Naive B cell (primary cell): Measurements from ENCODE around the gene LAMA2. TPM values are rescaled to one million over a fixed set of nuclear protein-coding genes. Genes with fewer than 3 reads are reported as not detected.

Experiments used
- ATAC-seq, 2 donors: fragments of 150-1000 bp; cut with Tn5 transposase; 2 replicates each; pipeline ENCODE4 v1.10.0; 2021; ENCODE audit warnings: low read depth in 2 of 2, mild to moderate bottlenecking in 2 of 2, moderate library complexity in 2 of 2
- DNase-seq: peaks from one replicate; pipeline ENCODE4 v3.0.0; 2022
- H3K27ac Mint-ChIP-seq, 6 donors: one replicate each; pipeline ENCODE4 v1.8.0; 2020 to 2022; ENCODE audit warnings: mild to moderate bottlenecking in 6 of 6, mixed read lengths in 6 of 6, moderate library complexity in 5 of 6, inconsistent platforms in 2 of 6
- H3K27me3 Mint-ChIP-seq, 3 donors: one replicate each; pipeline ENCODE4 v1.8.0; 2021 to 2022; ENCODE audit warnings: mixed read lengths in 3 of 3, mild to moderate bottlenecking in 1 of 3
- H3K36me3 Mint-ChIP-seq, 2 donors: one replicate each; pipeline ENCODE4 v1.8.0; 2020 to 2022; ENCODE audit warnings: mixed read lengths in 2 of 2, inconsistent platforms in 1 of 2, mild to moderate bottlenecking in 1 of 2
- H3K4me1 Mint-ChIP-seq, 3 donors: one replicate each; pipeline ENCODE4 v1.8.0; 2020 to 2022; ENCODE audit warnings: mixed read lengths in 3 of 3, inconsistent platforms in 1 of 3, mild to moderate bottlenecking in 1 of 3, moderate library complexity in 1 of 3
- H3K4me3 Mint-ChIP-seq, 8 donors: one replicate each; pipeline ENCODE4 v1.8.0; 2020 to 2022; ENCODE audit warnings: mild to moderate bottlenecking in 8 of 8, mixed read lengths in 8 of 8, moderate library complexity in 8 of 8, inconsistent platforms in 2 of 8
- H3K9me3 Mint-ChIP-seq, 7 donors: one replicate each; pipeline ENCODE4 v1.8.0; 2020 to 2022; ENCODE audit warnings: mixed read lengths in 7 of 7, mild to moderate bottlenecking in 5 of 7, inconsistent platforms in 2 of 7, moderate library complexity in 1 of 7
- polyA plus RNA-seq, 6 donors: library from polyadenylated mRNA; unstranded; fragments of 300-500 nt; fragmentation: Illumina TruSeq; gene quantifications; one replicate each; pipeline ENCODE4 v1.2.3, GENCODE V29; 2021; ENCODE audit warnings: low read depth in 6 of 6

The LAMA2 gene
- polyA plus RNA-seq, 6 donors from 2014 or later, result 0.28 TPM; not detected in 5

GRCh38 chr6:129370268-129370916 lies 487.5 kb downstream of the LAMA2 start:
- ATAC-seq, result no peak
- peaks cover 0 to 17% (median 0%) of the 10 kb centered on the region in 3 donors for H3K27me3 Mint-ChIP-seq
- no peak for DNase-seq
- no peaks in the 10 kb centered on the region for H3K4me1 Mint-ChIP-seq
- H3K27ac Mint-ChIP-seq, result no peak overlapping the region
- no peaks in the 10 kb centered on the region for H3K9me3 Mint-ChIP-seq
- H3K4me3 Mint-ChIP-seq, result no peak overlapping the region
- H3K36me3 Mint-ChIP-seq, result no peaks in the 10 kb centered on the region

- Mint-ChIP-seq H3K36me3 (no peaks in the 10 kb centered on the region), H3K9me3 (peaks cover 0 to 7% (median 0%) of the 10 kb centered on the region in 7 donors), H3K27ac (no peak overlapping the region), H3K4me1 (no peaks in the 10 kb centered on the region), H3K27me3 (peaks cover 4 to 33% (median 14%) of the 10 kb centered on the region in 3 donors), H3K4me3 (no peak overlapping the region)
- ATAC-seq, result no peak
- DNase-seq, result no peak
Observed at GRCh38 chr6:129381885-129382284, 498.9 kb downstream of the LAMA2 start.

GRCh38 chr6:129382916-129383315 lies 500.0 kb downstream of the LAMA2 start:
- DNase-seq (no peak), ATAC-seq (no peak)
- Mint-ChIP-seq H3K4me3 (no peak overlapping the region), H3K27me3 (peaks cover 0 to 27% (median 16%) of the 10 kb centered on the region in 3 donors), H3K36me3 (no peaks in the 10 kb centered on the region), H3K4me1 (no peaks in the 10 kb centered on the region), H3K27ac (no peak overlapping the region), H3K9me3 (peaks cover 0 to 7% (median 0%) of the 10 kb centered on the region in 7 donors)

- H3K27ac Mint-ChIP-seq, result no peak overlapping the region
- DNase-seq (no peak), ATAC-seq (no peak)
- peaks cover 0 to 15% (median 8%) of the 10 kb centered on the region in 3 donors for H3K27me3 Mint-ChIP-seq
- no peaks in the 10 kb centered on the region for H3K36me3 Mint-ChIP-seq
- H3K4me3 Mint-ChIP-seq, result no peak overlapping the region
- H3K9me3 Mint-ChIP-seq, result peaks cover 0 to 5% (median 0%) of the 10 kb centered on the region in 7 donors
- peaks cover 4 to 7% (median 6%) of the 10 kb centered on the region in 3 donors for H3K4me1 Mint-ChIP-seq
Observed at GRCh38 chr6:129385117-129385516, 502.2 kb downstream of the LAMA2 start.

GRCh38 chr6:129390900-129391299 lies 508.0 kb downstream of the LAMA2 start:
- H3K27me3 Mint-ChIP-seq, result peaks cover 0 to 8% (median 5%) of the 10 kb centered on the region in 3 donors
- ATAC-seq, result no peak
- peaks cover 16 to 22% (median 17%) of the 10 kb centered on the region in 3 donors for H3K4me1 Mint-ChIP-seq
- no peak overlapping the region for H3K4me3 Mint-ChIP-seq
- peaks cover 0 to 3% (median 0%) of the 10 kb centered on the region in 7 donors for H3K9me3 Mint-ChIP-seq
- no peaks in the 10 kb centered on the region for H3K36me3 Mint-ChIP-seq
- no peak for DNase-seq
- no peak overlapping the region for H3K27ac Mint-ChIP-seq

- peak overlapping the region in 4 of 8 donors; percentile 25 to 74 (median 34) for H3K4me3 Mint-ChIP-seq
- H3K36me3 Mint-ChIP-seq, result no peaks in the 10 kb centered on the region
- H3K9me3 Mint-ChIP-seq, result no peaks in the 10 kb centered on the region
- ATAC-seq, result peak; percentile 92 to 97
- H3K27ac Mint-ChIP-seq, result peak overlapping the region in 3 of 6 donors; percentile 1 to 65 (median 53)
- peaks cover 0 to 11% (median 0%) of the 10 kb centered on the region in 3 donors for H3K27me3 Mint-ChIP-seq
- DNase-seq, result peak; percentile 28
- H3K4me1 Mint-ChIP-seq, result peaks cover 16 to 22% (median 17%) of the 10 kb centered on the region in 3 donors
Observed at GRCh38 chr6:129393654-129394053, 510.7 kb downstream of the LAMA2 start.

- Mint-ChIP-seq H3K4me1 (peaks cover 4 to 7% (median 6%) of the 10 kb centered on the region in 3 donors), H3K27me3 (peaks cover 0 to 11% (median 3%) of the 10 kb centered on the region in 3 donors), H3K9me3 (no peaks in the 10 kb centered on the region), H3K36me3 (no peaks in the 10 kb centered on the region), H3K27ac (no peak overlapping the region), H3K4me3 (no peak overlapping the region)
- ATAC-seq (no peak), DNase-seq (no peak)
Observed at GRCh38 chr6:129398764-129399163, 515.8 kb downstream of the LAMA2 start.

- Mint-ChIP-seq H3K36me3 (no peaks in the 10 kb centered on the region), H3K4me3 (no peak overlapping the region), H3K4me1 (no peaks in the 10 kb centered on the region), H3K9me3 (no peaks in the 10 kb centered on the region), H3K27ac (no peak overlapping the region), H3K27me3 (peaks cover 0 to 7% (median 0%) of the 10 kb centered on the region in 3 donors)
- ATAC-seq (no peak), DNase-seq (no peak)
Observed at GRCh38 chr6:129402244-129402643, 519.3 kb downstream of the LAMA2 start.

GRCh38 chr6:129411092-129411491 lies 528.2 kb downstream of the LAMA2 start:
- ATAC-seq (no peak), DNase-seq (no peak)
- Mint-ChIP-seq H3K27me3 (peaks cover 0 to 7% (median 7%) of the 10 kb centered on the region in 3 donors), H3K27ac (no peak overlapping the region), H3K9me3 (no peaks in the 10 kb centered on the region), H3K4me1 (no peaks in the 10 kb centered on the region), H3K4me3 (no peak overlapping the region), H3K36me3 (no peaks in the 10 kb centered on the region)

- H3K9me3 Mint-ChIP-seq, result no peaks in the 10 kb centered on the region
- no peaks in the 10 kb centered on the region for H3K36me3 Mint-ChIP-seq
- no peak overlapping the region for H3K27ac Mint-ChIP-seq
- no peak for DNase-seq
- peaks cover 0 to 7% (median under 1%) of the 10 kb centered on the region in 3 donors for H3K27me3 Mint-ChIP-seq
- H3K4me1 Mint-ChIP-seq, result no peaks in the 10 kb centered on the region
- ATAC-seq, result no peak
- H3K4me3 Mint-ChIP-seq, result no peak overlapping the region
Observed at GRCh38 chr6:129416337-129416990, 533.5 kb downstream of the LAMA2 start.

GRCh38 chr6:129417416-129418086 lies 534.6 kb downstream of the LAMA2 start:
- no peak overlapping the region for H3K27ac Mint-ChIP-seq
- peaks cover 0 to 10% (median 7%) of the 10 kb centered on the region in 3 donors for H3K27me3 Mint-ChIP-seq
- H3K9me3 Mint-ChIP-seq, result no peaks in the 10 kb centered on the region
- H3K4me1 Mint-ChIP-seq, result no peaks in the 10 kb centered on the region
- ATAC-seq (no peak), DNase-seq (no peak)
- H3K36me3 Mint-ChIP-seq, result no peaks in the 10 kb centered on the region
- H3K4me3 Mint-ChIP-seq, result no peak overlapping the region

- Mint-ChIP-seq H3K4me1 (no peaks in the 10 kb centered on the region), H3K36me3 (no peaks in the 10 kb centered on the region), H3K27ac (no peak overlapping the region), H3K27me3 (peaks cover 0 to 10% (median 5%) of the 10 kb centered on the region in 3 donors), H3K9me3 (no peaks in the 10 kb centered on the region), H3K4me3 (peak overlapping the region in 1 of 8 donors; percentile 9)
- ATAC-seq (no peak), DNase-seq (no peak)
Observed at GRCh38 chr6:129419324-129419723, 536.4 kb downstream of the LAMA2 start.

GRCh38 chr6:129426343-129426742 lies 543.4 kb downstream of the LAMA2 start:
- ATAC-seq, result no peak
- no peak overlapping the region for H3K27ac Mint-ChIP-seq
- H3K4me1 Mint-ChIP-seq, result no peaks in the 10 kb centered on the region

More at GRCh38 chr6:129426343-129426742, 543.4 kb downstream of the LAMA2 start:
- Mint-ChIP-seq H3K36me3 (no peaks in the 10 kb centered on the region), H3K4me3 (no peak overlapping the region), H3K9me3 (no peaks in the 10 kb centered on the region), H3K27me3 (peaks cover 5 to 12% (median 10%) of the 10 kb centered on the region in 3 donors)
- DNase-seq, result no peak
